Mesangial cell (primary cell): ENCODE data around the gene GTPBP4. TPM values are rescaled to one million over a fixed set of nuclear protein-coding genes. Genes with fewer than 3 reads are reported as not detected.

Experiments used
- total RNA-seq: library from RNA; depleted of rRNA; stranded (reverse); fragments of >200 nt; gene quantifications from 2 replicates; pipeline ENCODE4 v1.2.3, GENCODE V29; 2015

Gene GTPBP4
- total RNA-seq, result 13.8 and 19.1 TPM in 2 replicates

GRCh38 chr10:987870-988666 is at the start of gene GTPBP4:
Gene GTPBP4 (plus strand): TSS chr10:988434. CDS start chr10:988480, 46 bp downstream.

GRCh38 chr10:1025683-1026082 is 37.4 kb downstream of the GTPBP4 start, which contains the start of gene IDI2:
Gene IDI2 (minus strand): TSS chr10:1025859. CDS start chr10:1024723, 1,136 bp downstream.

GRCh38 chr10:1048732-1049424 is 60.6 kb downstream of the GTPBP4 start, which contains the start of gene IDI1:
Gene IDI1 (minus strand): TSS chr10:1049119. CDS start chr10:1049003, 116 bp downstream.

GRCh38 chr10:1056326-1057105 is 68.3 kb downstream of the GTPBP4 start, which contains the start of gene WDR37:
Gene WDR37 (plus strand): TSS chr10:1056385. CDS start chr10:1072156, 15,771 bp downstream.

Other genes with a start within 250 kb of the GTPBP4 start
- gene LARP4B, start 56.7 kb upstream of the GTPBP4 start, total RNA-seq, result 35.5 and 48.4 TPM in 2 replicates
- not detected in 2 replicates for gene IDI2, start 37.4 kb downstream of the GTPBP4 start, total RNA-seq
- 32.5 and 43.7 TPM in 2 replicates for gene IDI1, start 60.7 kb downstream of the GTPBP4 start, total RNA-seq
- 11.6 and 14.2 TPM in 2 replicates for gene WDR37, start 68.0 kb downstream of the GTPBP4 start, total RNA-seq